HG03442 (cell line): ENCODE results near the gene FBN3.

Experiments
- ATAC-seq: cut with Tn5 transposase; IDR thresholded peaks from one replicate; pipeline ENCODE4 v1.9.1; 2021; ENCODE audit warnings: mild to moderate bottlenecking, moderate library complexity; ENCODE audit not compliant: unreplicated experiment

The FBN3 gene

DNA sequence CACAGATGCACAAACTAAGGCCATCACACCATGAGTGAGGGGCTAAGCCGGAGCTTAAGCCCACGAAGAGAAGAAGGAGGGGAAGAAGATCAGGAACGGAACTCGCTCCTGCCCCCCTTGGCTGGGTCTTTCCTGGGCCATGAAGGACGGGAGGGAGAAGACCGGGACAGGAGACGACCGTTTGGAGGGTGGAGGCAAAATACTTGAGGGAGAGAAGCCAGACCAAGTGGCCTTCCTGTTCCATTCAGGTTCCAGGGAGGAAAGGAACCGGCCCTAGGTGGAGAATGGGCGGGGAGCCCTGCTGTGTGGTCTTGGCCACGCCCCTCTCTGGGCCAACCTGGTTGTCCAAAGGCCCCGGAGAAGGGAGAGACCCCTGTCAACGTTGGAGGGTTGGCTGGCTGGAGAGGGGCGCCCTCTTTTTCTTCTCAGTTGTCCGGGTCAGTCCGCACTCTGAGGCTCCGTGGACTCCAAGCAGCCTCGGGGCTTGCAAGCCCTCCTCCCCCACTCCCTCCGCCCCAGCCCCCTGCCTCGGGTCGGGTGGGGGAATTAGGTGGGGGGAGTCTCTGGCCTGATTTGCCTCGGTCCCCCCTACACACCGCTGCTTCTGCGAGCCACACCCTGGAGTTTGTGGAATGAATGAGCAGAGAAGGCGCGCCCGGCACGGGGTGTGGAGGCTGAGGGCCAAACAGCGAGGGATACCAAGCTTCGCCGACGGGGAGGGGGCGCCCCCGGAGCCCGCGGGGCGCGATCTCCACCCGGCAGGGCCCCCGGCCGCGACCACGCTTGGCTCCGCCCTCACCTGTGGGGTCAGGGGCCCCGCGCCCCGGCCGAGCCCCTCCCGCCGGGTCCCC, 757 bp downstream of the FBN3 start:
- no peak for ATAC-seq

DNA sequence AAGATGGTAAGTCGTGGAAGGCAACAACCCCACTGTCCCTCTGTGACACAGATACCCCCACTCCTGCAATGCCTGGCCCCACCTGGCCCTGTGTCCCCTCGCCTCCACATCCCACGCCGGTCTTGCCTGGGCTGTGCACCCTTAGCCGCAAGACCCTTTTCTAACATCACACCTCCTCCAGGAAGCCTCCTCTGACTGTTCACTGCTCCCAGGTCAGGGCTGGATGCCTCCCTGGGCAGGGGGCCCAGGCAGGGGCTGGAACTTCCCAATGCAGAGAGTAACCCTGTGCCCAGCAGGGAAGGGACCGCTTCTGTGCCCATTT, 1.3 kb downstream of the FBN3 start:
- no peak for ATAC-seq

DNA sequence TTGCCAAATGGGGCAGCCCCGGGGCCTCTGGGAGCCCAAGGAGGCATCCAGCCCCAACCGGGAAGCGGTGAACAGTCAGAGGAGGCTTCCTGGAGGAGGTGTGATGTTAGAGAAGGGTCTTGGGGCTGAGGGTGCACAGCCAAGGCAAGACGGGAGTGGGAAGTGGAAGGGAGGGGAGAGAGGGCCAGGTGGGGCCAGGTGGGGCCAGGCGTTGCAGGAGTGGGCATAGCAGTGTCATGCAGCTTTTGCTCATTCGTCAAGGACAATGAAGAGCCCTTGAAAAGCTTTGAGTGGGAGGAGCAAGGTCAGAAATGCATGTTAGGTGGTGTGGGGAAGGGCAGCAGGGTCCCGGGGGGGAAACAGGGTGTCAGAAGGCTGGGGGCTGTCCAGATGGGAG, 1.8 kb downstream of the FBN3 start:
- no peak for ATAC-seq

DNA sequence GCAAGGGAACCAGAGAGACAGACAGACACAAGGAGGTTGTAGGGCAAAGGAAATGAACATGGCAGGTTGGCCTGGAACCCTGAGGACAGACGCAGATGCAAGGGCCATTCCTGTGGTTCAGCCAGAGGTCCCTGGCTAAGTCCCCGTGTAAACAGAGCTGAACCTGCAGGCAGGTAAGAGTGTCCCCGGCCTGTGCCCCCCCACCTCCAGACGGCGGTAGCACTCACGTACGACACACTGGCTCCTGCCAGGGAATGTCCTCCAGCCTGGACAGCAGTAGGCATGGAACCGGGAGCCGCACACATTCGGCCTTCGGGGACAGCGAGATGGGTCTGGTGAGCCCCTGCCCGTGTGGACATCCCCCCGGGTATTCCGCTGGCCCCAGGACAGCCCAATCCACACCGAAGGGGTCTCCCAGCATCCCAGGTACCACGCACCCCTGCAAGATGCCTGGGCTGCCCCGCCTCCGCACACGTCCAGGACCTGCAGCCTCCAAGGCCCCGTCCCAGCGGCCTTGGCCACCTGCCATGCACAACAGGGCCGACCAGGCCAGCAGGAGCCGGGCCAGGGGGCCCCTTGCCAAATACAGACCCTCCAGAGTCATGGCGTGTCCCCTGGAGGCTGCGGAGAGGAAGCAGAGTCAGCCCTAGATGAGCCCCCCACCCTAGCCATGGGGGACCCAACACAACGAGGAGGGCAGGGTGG, 2.4 kb downstream of the FBN3 start:
- ATAC-seq, result no peak

DNA sequence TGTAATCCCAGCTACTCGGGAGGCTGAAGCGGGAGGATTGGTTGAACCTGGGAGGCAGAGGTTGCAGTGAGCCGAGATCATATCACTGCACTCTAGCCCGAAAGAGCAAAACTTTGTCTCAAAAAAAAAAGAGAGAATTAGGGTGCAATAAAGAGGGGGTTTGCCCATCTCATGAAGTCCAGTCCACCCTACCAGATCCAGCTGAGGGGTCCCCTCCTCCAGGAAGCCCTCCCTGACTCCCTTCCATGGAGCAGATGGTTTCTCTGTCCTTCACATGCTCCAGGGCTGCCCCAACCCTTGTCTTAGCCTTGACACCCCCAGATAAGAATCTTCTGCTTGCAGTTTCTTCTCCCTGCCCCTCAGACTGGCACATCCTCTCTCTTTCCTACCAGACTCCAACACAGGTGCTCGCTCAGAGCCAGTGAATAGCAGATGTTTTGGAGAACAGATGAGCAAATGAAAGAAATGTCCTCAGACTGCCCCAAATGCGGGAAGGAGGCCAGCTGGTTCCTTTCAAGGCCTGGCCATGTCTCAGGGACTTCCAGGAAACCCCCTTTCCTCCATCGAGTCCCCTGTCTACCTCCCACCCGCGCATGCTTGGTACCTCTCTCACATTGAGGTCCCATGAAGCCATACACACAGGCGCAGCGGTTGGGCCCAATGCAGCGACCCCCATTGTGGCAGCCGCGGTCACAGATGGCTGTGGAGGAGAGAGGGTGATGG, 5.0 kb downstream of the FBN3 start:
- ATAC-seq, result no peak

DNA sequence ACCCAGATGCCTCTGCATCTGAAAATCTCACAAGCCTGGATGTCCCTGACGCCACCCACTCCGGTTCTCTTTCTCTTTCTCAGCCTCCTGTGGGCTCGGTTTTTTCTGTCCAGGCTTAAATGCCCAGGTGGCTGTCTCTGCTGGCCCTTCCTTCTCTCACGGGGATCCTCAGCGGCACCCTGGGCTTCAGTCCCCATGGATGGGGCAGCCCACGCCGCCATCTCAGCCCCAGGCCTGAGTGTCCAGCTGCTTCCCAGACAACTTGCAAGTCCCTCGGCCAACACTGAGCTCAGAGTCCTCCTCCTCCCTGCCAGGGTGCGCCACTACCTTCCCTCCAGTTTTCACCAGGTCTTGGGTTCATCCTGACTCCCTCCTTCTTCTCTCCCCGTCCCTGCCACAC, 6.4 kb downstream of the FBN3 start:
- ATAC-seq, result no peak

DNA sequence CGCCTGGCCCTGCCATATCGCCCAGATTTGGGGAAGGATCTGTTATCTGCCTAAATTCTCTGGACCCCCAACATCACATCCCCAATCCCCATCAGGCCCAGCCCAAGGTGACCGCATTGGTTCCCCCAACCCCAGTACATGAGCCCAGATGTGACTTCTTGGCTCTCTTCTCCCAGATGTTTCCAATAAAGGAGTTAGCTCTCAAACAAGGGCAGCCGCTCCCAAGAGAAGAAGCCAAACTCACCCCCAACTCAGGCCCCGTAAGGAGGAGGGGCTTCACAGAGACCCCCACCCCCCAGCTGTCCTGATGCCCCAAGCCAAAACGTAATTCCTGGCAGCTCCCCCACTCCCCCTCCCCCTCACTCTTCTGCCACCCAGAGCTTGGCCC, 6.9 kb downstream of the FBN3 start:
- no peak for ATAC-seq

DNA sequence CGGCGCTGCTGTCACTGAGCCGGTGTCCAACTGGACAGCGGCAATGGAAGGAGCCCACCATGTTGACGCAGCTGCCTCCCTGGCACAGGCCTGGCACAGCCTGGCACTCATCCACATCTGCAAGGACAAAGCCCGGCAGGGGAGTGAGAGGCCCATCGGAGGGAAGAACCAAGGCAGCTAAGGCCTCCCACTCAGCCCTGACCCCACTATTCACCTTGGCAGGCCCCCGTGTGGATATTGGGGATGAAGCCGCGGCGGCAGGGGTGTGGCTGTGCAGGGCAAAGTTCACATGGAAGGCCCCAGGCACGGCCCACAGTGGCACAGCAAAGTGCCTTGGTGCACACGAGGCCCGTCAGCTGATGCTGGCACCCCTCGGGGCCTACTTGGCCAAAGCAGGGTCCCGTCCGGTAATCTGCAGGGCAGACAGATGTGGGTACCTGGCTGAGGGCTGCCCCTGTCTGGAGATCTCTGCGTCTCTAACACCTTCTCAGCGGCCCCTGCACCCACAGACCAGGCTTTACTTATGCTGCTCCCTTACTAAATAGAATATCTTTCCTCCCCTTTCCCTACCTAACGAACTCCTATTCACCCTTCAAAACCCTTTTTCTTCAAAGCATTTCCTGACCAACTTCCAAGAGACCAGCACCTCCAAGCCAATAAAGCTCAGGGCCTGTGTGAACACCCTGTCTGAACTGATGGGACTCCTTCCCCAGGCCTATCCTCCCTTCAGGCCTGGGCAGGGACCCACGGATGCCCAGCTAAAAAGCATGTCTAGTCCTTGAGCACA, 7.5 kb downstream of the FBN3 start:
- no peak for ATAC-seq

DNA sequence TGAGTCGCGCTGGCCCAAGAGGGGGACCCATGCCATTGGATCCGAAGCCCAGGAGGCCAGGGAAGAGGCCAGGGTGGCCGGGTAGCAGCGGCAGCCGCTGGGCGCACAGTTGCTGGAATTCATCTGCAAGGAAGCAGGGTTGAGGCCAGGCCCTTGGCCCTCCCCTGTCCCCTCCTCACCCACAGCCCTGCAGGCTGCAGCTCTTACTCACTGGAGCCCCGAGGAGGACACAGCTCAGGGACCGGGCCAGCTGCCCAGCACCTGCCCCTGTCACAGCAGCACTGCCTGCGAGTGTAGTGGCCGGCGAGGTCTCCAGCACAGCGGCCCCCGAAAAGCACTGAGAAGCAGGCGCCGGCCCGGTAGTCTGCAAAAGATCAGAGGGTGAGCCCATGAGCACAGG, 11.2 kb downstream of the FBN3 start:
- no peak for ATAC-seq

DNA sequence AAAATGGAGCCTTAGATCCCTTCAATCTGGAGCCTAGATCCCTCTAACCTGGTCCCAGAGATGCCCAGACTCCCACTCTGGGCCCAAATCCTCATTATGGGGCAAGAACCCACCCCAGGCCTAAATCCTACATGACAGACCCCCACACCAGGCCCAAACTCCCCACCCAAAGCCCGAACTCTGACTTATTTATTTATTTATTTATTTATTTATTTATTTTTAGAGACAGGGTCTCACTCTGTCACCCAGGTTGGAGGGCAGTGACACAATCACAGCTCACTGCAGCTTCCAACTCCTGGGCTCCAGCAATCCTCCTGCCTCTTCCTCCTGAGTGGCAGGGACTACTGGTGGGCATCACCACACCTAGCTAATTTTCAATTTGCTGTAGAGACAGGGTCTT, 12.0 kb downstream of the FBN3 start:
- ATAC-seq, result no peak

DNA sequence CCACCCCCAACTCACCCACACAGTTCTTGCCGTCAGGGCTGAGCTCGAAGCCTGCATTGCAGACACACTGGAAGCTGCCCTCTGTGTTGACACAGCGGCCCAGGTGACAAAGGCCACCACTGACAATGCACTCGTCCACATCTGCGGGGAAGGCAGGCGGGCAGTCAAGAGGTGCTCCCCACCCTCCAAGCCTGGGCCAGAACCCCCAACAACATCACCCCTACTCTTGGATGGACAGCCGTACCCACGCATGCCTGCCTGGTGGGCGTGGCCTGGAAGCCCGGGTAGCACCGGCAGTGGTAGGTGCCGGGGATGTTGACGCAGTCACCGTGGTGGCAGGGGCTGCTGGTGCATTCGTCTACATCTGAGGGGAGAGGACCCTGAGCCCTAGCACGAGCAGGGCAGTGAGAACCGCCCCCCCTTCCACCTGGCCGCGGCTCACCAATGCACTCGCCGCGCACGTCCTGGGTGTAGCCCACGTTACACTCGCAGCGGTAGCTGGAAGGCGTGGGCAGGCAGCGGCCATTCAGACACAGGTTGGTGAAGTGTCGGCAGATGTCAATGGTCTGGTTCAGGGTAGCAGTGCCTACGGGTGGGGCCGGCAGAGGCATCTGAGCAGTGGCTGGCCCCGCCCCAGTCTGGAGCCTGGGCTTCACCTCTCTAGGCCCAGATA, 13.3 kb downstream of the FBN3 start:
- no peak for ATAC-seq

DNA sequence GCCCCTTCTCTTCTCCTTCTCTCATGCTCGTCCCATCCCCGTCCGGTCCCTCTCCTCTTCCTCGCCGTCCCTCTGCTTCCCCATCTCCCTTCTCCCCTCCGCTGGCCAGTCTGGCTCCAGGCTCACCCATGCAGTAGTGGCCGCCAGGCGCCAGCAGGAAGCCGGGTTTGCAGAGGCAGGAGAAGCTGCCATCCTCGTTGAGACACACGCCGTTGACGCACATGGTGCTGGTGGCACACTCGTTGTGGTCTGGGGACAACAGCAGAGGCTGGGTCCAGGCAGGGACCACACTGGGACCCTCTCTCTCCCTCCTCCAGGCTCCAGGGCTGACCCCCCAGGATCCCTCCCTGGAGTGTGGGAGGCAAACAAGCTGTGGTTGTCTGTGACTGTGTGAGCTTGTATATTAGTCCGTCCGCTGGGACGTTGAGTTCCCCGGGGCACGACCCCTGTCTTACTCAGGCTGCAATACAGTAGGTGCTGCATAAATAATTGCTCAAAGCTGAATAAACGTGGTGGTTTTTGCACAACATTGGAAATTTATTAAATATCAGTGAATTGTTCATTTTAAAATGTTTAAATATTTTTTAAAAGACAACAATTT, 16.4 kb downstream of the FBN3 start:
- ATAC-seq, result no peak

DNA sequence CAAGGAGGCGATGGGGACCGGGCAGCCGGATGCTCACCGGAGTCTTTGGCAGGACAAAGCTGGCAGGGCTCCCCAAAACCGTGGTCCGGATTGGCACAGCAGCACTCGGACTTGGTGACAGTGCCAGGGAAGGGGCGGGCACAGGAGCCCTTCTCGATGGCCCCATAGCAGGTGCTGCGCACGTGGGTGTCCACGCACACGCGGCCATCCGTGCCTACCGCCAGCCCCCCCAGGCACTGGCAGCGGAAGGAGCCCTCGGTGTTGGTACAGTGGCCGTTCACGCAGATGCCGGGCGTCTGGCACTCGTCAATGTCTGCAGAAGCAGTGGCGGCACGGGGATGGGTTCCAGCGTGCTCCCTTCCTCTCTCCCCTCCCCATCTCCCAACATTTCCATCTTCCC, 17.9 kb downstream of the FBN3 start:
- ATAC-seq, result no peak

DNA sequence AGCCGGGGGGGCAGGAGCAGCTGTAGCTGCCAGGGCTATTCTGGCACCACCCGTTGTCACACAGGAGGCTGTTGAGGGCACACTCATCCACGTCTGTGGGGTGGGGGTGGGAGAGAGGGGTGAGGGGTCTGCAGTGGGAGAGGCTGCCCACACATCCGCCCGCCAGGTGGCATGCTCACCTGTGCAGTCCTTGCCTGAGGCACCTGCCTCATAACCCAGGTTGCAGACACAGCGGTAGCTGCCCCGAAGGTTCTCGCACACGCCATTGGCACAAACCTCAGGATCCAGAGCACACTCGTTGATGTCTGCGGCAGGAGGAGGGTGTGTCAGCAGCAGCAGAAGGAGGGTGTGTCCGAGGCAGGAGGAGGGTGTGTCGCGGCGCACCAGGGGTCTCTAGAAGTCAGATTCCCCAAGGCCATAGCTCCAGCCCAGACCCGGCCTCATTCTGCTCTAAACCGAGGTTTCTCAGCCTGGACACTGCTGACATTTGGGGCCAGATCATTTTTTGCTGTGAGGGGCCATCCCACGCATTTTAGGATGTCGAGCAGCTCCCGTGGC, 20.3 kb downstream of the FBN3 start:
- ATAC-seq, result no peak

DNA sequence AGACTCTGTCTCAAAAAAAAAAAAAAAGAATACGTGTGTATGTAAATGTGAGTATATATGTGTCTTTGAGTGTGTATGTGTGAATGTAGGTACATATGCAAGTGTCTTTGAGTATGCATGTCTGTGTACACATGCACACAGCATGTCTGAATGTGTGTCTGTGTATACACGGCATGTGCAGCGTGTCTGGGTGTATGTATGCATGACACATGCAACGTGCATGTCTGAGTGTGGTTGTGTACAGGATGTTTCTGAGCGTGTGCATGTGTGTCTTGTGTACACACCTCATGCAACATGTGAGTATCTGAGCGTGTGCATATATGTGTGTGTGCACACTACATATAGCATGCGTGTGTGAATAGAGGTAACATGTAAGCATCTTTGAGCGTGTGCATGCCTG, 20.8 kb downstream of the FBN3 start:
- no peak for ATAC-seq

DNA sequence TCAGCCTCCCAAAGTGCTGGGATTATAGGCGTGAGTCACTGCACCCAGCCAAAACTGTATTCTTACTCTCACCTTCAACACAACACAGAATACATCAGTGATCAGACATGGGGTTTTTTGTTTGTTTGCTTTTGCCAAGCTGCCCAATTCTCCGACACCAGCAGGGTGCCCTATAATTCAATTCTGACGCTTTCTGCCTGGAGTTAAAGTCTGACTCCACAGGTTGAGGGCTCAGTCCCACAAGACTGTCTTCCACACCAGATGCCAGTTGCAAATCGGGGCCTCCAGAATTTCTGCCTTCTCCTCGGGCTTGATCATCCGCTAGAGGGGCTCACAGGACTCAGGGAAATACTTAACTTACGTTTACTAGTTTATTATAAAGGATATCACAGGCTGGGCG, 22.1 kb downstream of the FBN3 start:
- no peak for ATAC-seq

DNA sequence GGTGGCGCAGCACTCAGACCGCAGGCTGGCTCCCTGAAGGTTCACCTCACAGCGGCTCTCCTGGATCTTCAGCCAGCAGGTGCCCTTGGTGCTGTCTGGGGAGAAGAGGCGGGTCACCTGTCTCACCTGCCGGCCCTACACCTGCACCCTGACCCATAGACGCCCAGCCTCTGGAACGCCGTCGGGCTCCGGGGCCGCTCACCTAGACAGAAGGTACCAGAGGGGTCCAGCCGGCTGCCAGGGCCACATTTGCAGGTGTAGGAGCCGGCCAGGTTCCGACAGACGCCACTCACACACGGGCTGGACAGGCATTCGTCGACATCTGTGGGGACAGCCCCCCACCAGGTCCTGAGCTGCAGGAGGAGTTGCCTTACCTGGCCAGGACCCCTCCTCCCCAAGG, 22.9 kb downstream of the FBN3 start:
- ATAC-seq, result no peak

DNA sequence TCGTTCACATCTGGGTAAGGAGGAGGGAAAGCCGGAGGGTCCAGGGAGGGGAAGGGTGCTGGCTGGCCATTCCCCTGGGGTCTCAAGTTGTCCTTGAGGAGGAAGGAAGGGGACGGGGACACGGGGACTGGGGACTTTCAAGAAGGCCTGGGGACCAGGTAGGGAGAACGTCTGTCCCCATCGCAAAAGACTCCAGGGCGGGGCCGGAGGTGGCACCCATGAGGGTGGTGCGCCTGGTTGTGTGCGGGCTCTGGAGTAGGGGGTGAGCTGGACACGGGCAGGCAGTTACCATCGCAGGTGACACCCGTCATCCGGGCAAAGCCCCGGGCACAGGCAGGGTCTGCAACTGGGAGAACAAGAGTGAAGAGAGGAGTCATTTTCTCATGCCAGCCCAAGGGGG, 23.4 kb downstream of the FBN3 start:
- no peak for ATAC-seq

DNA sequence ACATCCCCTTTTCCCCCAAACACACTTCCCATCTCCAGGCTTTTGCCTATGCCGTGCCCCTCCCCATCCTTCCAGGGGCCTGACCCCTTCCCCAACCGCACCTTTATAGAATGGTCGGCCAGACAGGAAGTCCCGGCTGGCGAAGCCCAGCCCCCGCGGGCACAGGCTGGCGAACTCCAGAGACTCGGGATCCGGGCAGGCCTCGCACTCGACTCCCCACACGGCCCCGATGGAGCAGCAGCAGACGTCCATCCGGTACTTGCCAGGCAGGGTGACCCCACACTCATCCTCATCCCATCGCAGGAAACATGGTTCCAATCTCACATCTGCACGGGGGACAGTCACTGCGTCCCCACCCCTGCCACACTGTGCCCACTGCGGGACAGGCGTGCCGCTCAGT, 25.7 kb downstream of the FBN3 start:
- no peak for ATAC-seq
